ENCODE measurements around the gene ATXN1.

The ATXN1 gene

GRCh38 chr6:16768477-16768830 is 7.2 kb upstream of the ATXN1 start:
- H3K4me3 ChIP-seq (ENCODE audit: low read length), result no peak overlapping the region
- H3K4me1 ChIP-seq (ENCODE audit: control insufficient read depth, insufficient read depth, low read length), result no peaks in the 10 kb centered on the region
- no peaks in the 10 kb centered on the region for H3K36me3 ChIP-seq (ENCODE audit: control insufficient read depth, insufficient read depth, low read length)
- no peaks in the 10 kb centered on the region for H3K27me3 ChIP-seq (ENCODE audit: control insufficient read depth, insufficient read depth, low read length)
- no peaks in the 10 kb centered on the region for H3K9me3 ChIP-seq (ENCODE audit: control insufficient read depth, insufficient read depth, low read length)
- H3K27ac ChIP-seq (ENCODE audit: low read length), result no peak overlapping the region
- no peak for DNase-seq (ENCODE audit: low read depth, low spot score)
- no CpG with 5 or more reads among the region's 3 CpGs for WGBS (ENCODE audit: insufficient coverage, insufficient read length)

DNA sequence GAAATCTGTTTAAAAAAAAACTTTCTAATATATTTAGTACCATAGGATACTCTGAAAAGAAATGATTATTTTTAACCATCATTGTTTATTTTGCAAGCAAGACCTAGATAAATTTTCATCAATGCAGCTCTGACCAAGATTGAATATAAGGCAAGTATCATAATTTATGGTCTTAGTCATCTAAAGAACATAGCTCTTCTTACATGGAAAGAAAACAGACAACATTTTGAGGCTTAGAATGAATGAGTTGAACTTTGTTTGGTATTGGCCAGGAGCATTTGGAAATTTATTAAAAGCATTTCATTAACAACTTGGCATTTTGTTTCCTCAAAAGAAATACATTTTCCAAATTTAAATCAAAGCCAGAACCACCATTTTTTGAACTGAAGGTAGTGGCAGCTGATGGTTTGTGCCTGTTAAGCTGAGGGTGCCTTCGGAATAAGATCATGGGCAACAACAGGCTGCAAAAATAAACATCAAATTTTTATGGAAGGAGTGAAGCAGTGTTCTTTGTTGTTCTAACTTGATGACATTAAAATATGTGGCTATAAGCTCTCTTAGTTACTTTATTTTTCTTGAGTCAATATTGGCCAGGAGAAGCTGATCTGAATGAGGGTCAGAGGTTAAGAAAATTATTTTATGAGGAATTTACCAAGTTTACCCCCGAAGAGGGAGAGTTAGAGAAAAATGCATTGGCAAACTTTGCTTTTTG is 6.7 kb upstream of the ATXN1 start:
- Histone ChIP-seq H3K27me3 (ENCODE audit: control insufficient read depth, insufficient read depth, low read length) (no peaks in the 10 kb centered on the region), H3K27ac (ENCODE audit: low read length) (no peak overlapping the region)
- WGBS (ENCODE audit: insufficient coverage, insufficient read length), result no CpG with 5 or more reads among the region's 2 CpGs

GRCh38 chr6:16766836-16767745 is 5.8 kb upstream of the ATXN1 start:
- 0 out of 2 replicates have a peak, but pooled peaks cover 1% of the 10 kb centered on the region for H3K4me1 ChIP-seq (ENCODE audit: control insufficient read depth, insufficient read depth, low read length)
- no peaks in the 10 kb centered on the region; the same call in 1 of the 2 replicates for H3K27me3 ChIP-seq (ENCODE audit: control insufficient read depth, insufficient read depth, low read length)
- no peaks in the 10 kb centered on the region for H3K9me3 ChIP-seq (ENCODE audit: control insufficient read depth, insufficient read depth, low read length)
- no peaks in the 10 kb centered on the region for H3K36me3 ChIP-seq (ENCODE audit: control insufficient read depth, insufficient read depth, low read length)
- H3K4me3 ChIP-seq (ENCODE audit: low read length), result no peak overlapping the region
- H3K27ac ChIP-seq (ENCODE audit: low read length), result no peak overlapping the region
- no peak for DNase-seq (ENCODE audit: low read depth, low spot score)
- WGBS (ENCODE audit: insufficient coverage, insufficient read length), result no CpG with 5 or more reads among the region's 7 CpGs

More for the DNA sequence above, 6.7 kb upstream of the ATXN1 start:
- H3K36me3 ChIP-seq (ENCODE audit: control insufficient read depth, insufficient read depth, low read length), result no peaks in the 10 kb centered on the region
- H3K4me1 ChIP-seq (ENCODE audit: control insufficient read depth, insufficient read depth, low read length), result no peaks in the 10 kb centered on the region
- DNase-seq (ENCODE audit: low read depth, low spot score), result no peak
- no peak overlapping the region for H3K4me3 ChIP-seq (ENCODE audit: low read length)
- H3K9me3 ChIP-seq (ENCODE audit: control insufficient read depth, insufficient read depth, low read length), result no peaks in the 10 kb centered on the region

DNA sequence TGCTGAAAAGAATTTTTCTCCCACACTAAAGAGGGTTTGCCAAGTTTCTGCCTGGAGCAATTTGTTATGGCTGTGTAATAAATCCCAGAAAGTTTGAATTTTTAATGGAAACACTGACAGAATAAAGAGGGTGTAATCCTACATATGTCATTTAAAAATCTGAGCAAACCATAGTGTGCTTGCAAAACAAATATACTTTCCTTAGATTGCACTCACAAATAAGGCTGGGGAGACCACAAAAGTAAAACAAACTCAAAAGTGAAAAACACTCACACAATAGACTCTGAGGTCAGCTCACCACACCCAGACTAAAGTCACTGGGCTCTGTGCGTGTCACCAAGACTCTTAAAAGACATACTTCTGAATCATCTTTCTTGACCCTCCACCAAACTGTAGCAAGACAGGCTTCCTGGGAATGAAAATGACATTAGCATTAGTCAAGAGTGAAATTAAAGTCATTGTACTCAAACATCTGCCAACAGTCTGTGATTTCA is 4.8 kb upstream of the ATXN1 start:
- no CpG with 5 or more reads among the region's 1 CpG for WGBS (ENCODE audit: insufficient coverage, insufficient read length)
- H3K27ac ChIP-seq (ENCODE audit: low read length), result no peak overlapping the region
- H3K27me3 ChIP-seq (ENCODE audit: control insufficient read depth, insufficient read depth, low read length), result no peaks in the 10 kb centered on the region; the same call in 1 of the 2 replicates
- no peak for DNase-seq (ENCODE audit: low read depth, low spot score)
- 0 out of 2 replicates have a peak, but pooled peaks cover 1% of the 10 kb centered on the region for H3K4me1 ChIP-seq (ENCODE audit: control insufficient read depth, insufficient read depth, low read length)
- H3K36me3 ChIP-seq (ENCODE audit: control insufficient read depth, insufficient read depth, low read length), result no peaks in the 10 kb centered on the region
- no peak overlapping the region for H3K4me3 ChIP-seq (ENCODE audit: low read length)
- no peaks in the 10 kb centered on the region for H3K9me3 ChIP-seq (ENCODE audit: control insufficient read depth, insufficient read depth, low read length)

- no peak overlapping the region for H3K4me3 ChIP-seq (ENCODE audit: low read length)
- no peaks in the 10 kb centered on the region for H3K36me3 ChIP-seq (ENCODE audit: control insufficient read depth, insufficient read depth, low read length)
- 0 out of 2 replicates have a peak, but pooled peaks cover 1% of the 10 kb centered on the region for H3K4me1 ChIP-seq (ENCODE audit: control insufficient read depth, insufficient read depth, low read length)
- no peaks in the 10 kb centered on the region for H3K9me3 ChIP-seq (ENCODE audit: control insufficient read depth, insufficient read depth, low read length)
- WGBS (ENCODE audit: insufficient coverage, insufficient read length), result no CpG with 5 or more reads among the region's 3 CpGs
- H3K27me3 ChIP-seq (ENCODE audit: control insufficient read depth, insufficient read depth, low read length), result no peaks in the 10 kb centered on the region; the same call in 1 of the 2 replicates
- no peak for DNase-seq (ENCODE audit: low read depth, low spot score)
- H3K27ac ChIP-seq (ENCODE audit: low read length), result no peak overlapping the region
Measured at GRCh38 chr6:16765235-16765634, 4.0 kb upstream of the ATXN1 start.

GRCh38 chr6:16764188-16764950 is 3.1 kb upstream of the ATXN1 start:
- no peak for DNase-seq (ENCODE audit: low read depth, low spot score)
- H3K27me3 ChIP-seq (ENCODE audit: control insufficient read depth, insufficient read depth, low read length), result no peaks in the 10 kb centered on the region; the same call in 1 of the 2 replicates
- H3K36me3 ChIP-seq (ENCODE audit: control insufficient read depth, insufficient read depth, low read length), result no peaks in the 10 kb centered on the region
- H3K27ac ChIP-seq (ENCODE audit: low read length), result no peak overlapping the region
- H3K9me3 ChIP-seq (ENCODE audit: control insufficient read depth, insufficient read depth, low read length), result no peaks in the 10 kb centered on the region
- no peak overlapping the region for H3K4me3 ChIP-seq (ENCODE audit: low read length)
- WGBS (ENCODE audit: insufficient coverage, insufficient read length), result no CpG with 5 or more reads among the region's 3 CpGs
- 0 out of 2 replicates have a peak, but pooled peaks cover 1% of the 10 kb centered on the region for H3K4me1 ChIP-seq (ENCODE audit: control insufficient read depth, insufficient read depth, low read length)

DNA sequence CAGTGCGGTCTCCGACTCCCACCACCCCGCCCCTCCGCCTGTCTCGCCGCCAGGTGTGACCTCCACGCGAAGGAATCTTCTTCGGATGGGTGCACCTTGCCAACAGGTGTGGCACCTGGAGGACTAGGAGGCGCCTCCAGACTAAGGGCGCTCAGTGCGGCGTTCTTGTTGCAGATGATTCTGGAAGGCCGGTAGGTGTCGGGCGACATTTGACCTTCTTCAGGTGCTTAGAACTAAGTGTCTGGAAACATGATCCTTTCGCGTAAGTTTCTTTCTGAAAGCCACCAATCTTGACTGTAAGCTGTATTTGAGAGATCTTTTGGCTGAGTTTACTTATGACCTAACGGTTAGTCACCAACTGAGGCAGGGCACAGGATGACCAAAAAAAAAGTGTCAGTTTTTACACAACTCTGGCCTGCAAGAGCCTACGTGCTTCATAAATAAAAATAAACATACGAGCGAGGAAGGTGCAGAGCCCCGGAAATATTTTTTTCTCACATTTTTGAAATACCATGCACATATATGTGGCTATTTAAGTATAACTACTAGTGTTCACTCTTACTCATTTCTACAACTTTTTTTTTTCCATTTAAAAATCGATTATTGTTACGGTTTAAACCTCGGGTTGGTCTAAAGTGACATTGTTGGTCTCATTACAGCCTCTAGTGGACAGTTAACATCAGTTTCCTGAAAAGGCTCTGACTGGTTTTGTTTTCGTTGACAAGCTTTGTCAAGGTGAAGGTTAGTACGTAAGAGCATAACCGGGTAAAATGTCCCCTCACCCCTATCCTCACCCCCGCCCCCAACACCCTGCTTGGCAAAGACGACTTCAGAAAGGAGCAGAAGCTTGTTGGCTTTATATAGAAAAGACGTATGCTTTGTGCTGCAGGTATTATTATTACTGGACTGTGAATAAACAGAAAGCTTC is 1.6 kb upstream of the ATXN1 start:
- H3K9me3 ChIP-seq (ENCODE audit: control insufficient read depth, insufficient read depth, low read length), result no peaks in the 10 kb centered on the region
- no CpG with 5 or more reads among the region's 32 CpGs for WGBS (ENCODE audit: insufficient coverage, insufficient read length)
- peak overlapping the region; percentile 89; the same call in 1 of the 2 replicates for H3K4me3 ChIP-seq (ENCODE audit: low read length)
- peaks cover 2% of the 10 kb centered on the region; the same call in 1 of the 2 replicates for H3K4me1 ChIP-seq (ENCODE audit: control insufficient read depth, insufficient read depth, low read length)
- no peak overlapping the region for H3K27ac ChIP-seq (ENCODE audit: low read length)
- no peaks in the 10 kb centered on the region for H3K36me3 ChIP-seq (ENCODE audit: control insufficient read depth, insufficient read depth, low read length)
- no peaks in the 10 kb centered on the region; the same call in 1 of the 2 replicates for H3K27me3 ChIP-seq (ENCODE audit: control insufficient read depth, insufficient read depth, low read length)
- DNase-seq (ENCODE audit: low read depth, low spot score), result no peak

DNA sequence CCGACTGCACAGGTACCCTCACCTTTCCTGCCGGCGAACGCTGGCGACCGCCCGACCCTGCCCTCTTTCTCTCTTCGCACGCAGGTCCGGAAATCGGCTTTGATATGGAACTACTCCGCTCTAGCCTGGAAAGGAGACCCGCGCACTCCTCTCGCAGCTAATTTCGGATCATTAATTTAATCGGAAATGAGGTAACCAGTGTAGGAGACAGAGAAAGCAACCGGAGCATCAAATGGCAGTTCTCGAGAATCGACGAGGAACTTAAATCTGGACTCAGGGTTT is 949 bp upstream of the ATXN1 start:
- Histone ChIP-seq H3K36me3 (ENCODE audit: control insufficient read depth, insufficient read depth, low read length) (no peaks in the 10 kb centered on the region), H3K27ac (ENCODE audit: low read length) (no peak overlapping the region), H3K27me3 (ENCODE audit: control insufficient read depth, insufficient read depth, low read length) (no peaks in the 10 kb centered on the region; the same call in 1 of the 2 replicates), H3K4me3 (ENCODE audit: low read length) (peak overlapping the region; percentile 89; the same call in 1 of the 2 replicates), H3K9me3 (ENCODE audit: control insufficient read depth, insufficient read depth, low read length) (no peaks in the 10 kb centered on the region), H3K4me1 (ENCODE audit: control insufficient read depth, insufficient read depth, low read length) (peaks cover 2% of the 10 kb centered on the region; the same call in 1 of the 2 replicates)
- no CpG with 5 or more reads among the region's 21 CpGs for WGBS (ENCODE audit: insufficient coverage, insufficient read length)
- no peak for DNase-seq (ENCODE audit: low read depth, low spot score)

DNA sequence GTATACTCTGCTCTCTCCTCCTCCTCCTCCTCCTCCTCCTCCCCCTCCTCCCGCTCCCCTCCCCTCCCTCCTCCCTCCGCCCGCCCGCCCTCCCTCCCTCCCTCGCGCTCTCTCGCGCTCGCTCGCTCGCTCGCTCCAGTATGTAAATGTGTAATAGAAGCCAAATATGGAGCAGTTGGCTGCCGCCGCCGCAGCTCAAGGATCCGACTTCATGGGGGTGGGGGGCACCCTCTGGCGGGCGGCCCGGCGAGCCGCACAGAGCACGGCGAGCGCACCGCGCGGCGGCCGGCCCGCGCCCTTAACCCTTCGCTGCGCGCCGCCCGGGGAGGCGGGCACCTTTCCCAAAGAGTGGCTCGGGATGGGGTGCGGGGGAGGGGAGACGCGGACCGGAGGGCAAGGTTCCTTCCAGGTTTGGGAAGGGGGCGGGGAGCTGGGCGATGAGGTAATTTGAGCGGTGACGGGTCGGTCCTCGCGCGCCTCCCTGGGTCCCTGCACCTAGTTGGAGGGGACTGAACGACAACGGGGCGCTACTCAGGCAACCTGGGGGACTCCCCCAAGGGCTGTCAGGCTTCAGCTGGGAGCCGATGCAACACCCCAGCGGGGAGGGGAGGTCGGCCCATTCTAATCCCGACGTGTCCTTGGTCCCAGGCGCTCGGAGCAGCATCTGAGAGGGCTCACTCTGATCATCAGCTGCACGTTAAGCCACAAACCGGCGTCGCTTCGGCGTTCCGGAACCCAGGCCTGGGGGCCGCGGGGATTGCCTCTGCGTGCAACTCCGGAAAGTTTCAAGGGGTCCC is 409 bp upstream of the ATXN1 start:
- no peak for DNase-seq (ENCODE audit: low read depth, low spot score)
- Histone ChIP-seq H3K27me3 (ENCODE audit: control insufficient read depth, insufficient read depth, low read length) (no peaks in the 10 kb centered on the region; the same call in 1 of the 2 replicates), H3K9me3 (ENCODE audit: control insufficient read depth, insufficient read depth, low read length) (no peaks in the 10 kb centered on the region), H3K27ac (ENCODE audit: low read length) (no peak overlapping the region), H3K36me3 (ENCODE audit: control insufficient read depth, insufficient read depth, low read length) (no peaks in the 10 kb centered on the region), H3K4me1 (ENCODE audit: control insufficient read depth, insufficient read depth, low read length) (peaks cover 2% of the 10 kb centered on the region; the same call in 1 of the 2 replicates), H3K4me3 (ENCODE audit: low read length) (peak overlapping the region; percentile 89; the same call in 1 of the 2 replicates)
- no CpG with 5 or more reads among the region's 71 CpGs for WGBS (ENCODE audit: insufficient coverage, insufficient read length)
